ENCODE data around the gene LRRC26. TPM values are rescaled to one million over a fixed set of nuclear protein-coding genes. Genes with fewer than 3 reads are reported as not detected.
"Not testable (repeated sequence)": the region's sequence is repeated elsewhere in the genome, so short reads cannot be mapped to it uniquely, and the experiment has no call there.

LRRC26 gene
- total RNA-seq, 1 donor from 2014 or later: 0.21 TPM

DNA sequence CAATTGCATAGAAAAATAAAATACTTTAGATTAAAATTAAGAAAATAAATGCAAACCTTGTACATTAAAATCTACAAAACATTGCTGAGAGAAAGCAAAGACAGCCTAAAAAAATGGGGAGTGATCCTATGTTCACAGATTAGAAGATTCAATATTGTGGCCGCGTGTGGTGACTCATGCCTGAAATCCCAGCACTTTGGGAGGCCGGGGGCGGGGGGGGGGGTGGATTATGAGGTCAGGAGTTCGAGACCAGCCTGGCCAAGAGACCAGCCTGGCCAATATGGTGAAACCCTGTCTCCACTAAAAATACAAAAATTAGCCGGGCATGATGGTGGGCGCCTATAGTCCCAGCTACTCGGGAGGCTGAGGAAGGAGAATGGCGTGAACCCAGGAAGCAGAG, 34.7 kb downstream of the LRRC26 start:
- DNase-seq (ENCODE audit: low spot score); H3K4me3 Mint-ChIP-seq; H3K9me3 Mint-ChIP-seq; H3K27ac Mint-ChIP-seq; intact Hi-C loops (cut with micrococcal nuclease); H3K36me3 Mint-ChIP-seq (ENCODE audit: low read depth); H3K4me1 Mint-ChIP-seq (ENCODE audit: low read depth): not testable (repeated sequence)
- H3K27me3 Mint-ChIP-seq (ENCODE audit: insufficient read depth): peaks cover 31% of the 10 kb centered on the region

DNA sequence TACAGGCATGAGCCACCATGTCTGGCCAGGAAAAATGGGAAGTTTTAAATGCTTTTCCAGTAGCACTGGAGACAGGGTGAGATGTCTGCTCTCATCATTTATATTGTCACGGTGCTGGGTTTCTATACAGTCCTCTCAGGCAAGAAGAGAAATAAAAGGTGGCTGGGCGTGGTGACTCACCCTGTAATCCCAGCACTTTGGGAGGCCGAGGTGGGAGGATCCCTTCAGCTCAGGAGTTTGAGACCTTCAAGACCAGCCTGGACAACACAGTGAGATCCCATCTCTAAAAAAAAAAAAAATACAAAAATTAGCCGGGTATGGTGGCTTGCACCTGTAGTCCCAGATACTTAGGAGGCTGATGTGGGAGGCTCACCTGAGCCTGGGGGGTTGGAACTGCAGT, 35.7 kb downstream of the LRRC26 start:
- no peak overlapping the region for H3K4me3 Mint-ChIP-seq
- no peaks in the 10 kb centered on the region for H3K4me1 Mint-ChIP-seq (ENCODE audit: low read depth)
- no peaks in the 10 kb centered on the region for H3K9me3 Mint-ChIP-seq
- intact Hi-C loops (cut with micrococcal nuclease): no loop called here
- H3K27ac Mint-ChIP-seq: no peak overlapping the region
- no peak for DNase-seq (ENCODE audit: low spot score)
- peaks cover 26% of the 10 kb centered on the region for H3K27me3 Mint-ChIP-seq (ENCODE audit: insufficient read depth)
- no peaks in the 10 kb centered on the region for H3K36me3 Mint-ChIP-seq (ENCODE audit: low read depth)

DNA sequence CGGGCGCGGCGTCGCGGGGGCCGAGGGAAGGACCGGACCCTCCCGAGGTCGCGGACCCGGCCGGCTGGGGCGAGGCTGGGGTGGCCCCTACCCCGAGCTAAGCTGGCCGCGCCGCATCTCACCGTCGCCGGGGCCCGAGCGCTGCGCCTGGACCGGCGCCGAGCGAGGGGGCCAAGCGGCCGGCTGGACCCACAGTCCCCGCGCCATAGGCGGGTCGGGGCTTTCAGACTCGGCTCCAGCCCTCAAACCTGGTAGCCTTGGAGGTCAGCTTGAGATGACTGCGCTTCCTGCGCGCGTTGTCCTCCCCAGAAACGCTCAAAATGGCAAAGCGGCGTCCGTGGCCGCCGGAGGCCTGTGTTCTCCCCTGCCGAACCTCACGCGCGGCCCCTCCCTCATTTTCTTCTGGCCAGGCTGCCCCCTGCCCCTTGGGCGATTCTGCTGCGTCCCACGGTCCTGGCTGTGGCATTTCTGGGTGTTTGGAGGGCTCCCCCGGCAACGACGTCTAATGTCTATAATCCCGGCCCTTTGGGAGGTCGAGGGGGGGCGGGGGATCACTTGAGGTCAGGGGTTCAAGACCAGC, 39.6 kb downstream of the LRRC26 start:
- intact Hi-C loops (cut with micrococcal nuclease): no loop called here
- Mint-ChIP-seq H3K4me3 (peak overlapping the region; percentile 87), H3K27ac (peak overlapping the region; percentile 83), H3K36me3 (ENCODE audit: low read depth) (peaks cover 10% of the 10 kb centered on the region), H3K9me3 (no peaks in the 10 kb centered on the region), H3K4me1 (ENCODE audit: low read depth) (peaks cover 24% of the 10 kb centered on the region), H3K27me3 (ENCODE audit: insufficient read depth) (peaks cover 10% of the 10 kb centered on the region)
- DNase-seq (ENCODE audit: low spot score): no peak

DNA sequence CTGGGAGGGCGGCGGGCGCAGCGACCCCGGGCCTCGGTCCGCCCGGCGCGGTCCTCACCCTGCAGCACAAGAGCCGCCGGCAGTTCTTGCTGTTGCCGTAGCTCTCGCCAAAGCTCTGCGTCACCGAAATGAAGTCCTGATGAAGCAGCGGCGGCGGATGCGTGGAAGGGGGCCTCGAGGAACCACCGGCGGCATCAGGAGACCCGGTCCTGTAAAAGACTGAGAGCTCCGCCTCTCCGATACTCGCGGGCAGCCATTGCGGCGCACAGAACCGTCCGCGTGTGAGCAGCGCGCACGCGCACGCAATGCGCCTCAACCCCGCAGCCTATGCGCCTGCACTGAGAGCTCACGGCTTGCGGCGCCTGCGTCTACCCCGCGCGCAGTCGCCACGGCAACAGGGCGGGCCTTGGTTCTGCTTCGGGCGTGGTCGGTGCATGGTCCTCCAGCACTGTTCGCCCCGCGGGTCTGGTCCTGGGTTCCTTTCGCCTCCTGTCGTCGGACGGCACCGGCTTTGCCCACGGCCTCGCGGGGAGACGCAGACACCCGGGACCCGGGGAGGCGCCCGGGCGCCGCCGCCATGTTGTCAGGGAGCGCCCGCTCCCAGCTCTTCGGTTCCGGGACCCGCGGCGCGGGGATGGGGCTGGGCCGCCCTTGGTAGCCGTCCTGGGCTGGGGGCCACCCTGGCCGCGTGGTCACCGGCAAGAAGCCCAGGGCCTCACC, 40.2 kb downstream of the LRRC26 start:
- peaks cover 10% of the 10 kb centered on the region for H3K36me3 Mint-ChIP-seq (ENCODE audit: low read depth)
- peak overlapping the region; percentile 79 for H3K27ac Mint-ChIP-seq
- no peaks in the 10 kb centered on the region for H3K9me3 Mint-ChIP-seq
- H3K4me1 Mint-ChIP-seq (ENCODE audit: low read depth): peaks cover 24% of the 10 kb centered on the region
- H3K27me3 Mint-ChIP-seq (ENCODE audit: insufficient read depth): peaks cover 5% of the 10 kb centered on the region
- intact Hi-C loops (cut with micrococcal nuclease): loop anchor here (1.0 to 5.0 kb wide), 7 partner anchors 15 to 94 kb away; partner anchors contain the start of genes ANAPC2, DPP7, MAN1B1 and NPDC1
- peak; percentile 91 for DNase-seq (ENCODE audit: low spot score)
- H3K4me3 Mint-ChIP-seq: peak overlapping the region; percentile 90

DNA sequence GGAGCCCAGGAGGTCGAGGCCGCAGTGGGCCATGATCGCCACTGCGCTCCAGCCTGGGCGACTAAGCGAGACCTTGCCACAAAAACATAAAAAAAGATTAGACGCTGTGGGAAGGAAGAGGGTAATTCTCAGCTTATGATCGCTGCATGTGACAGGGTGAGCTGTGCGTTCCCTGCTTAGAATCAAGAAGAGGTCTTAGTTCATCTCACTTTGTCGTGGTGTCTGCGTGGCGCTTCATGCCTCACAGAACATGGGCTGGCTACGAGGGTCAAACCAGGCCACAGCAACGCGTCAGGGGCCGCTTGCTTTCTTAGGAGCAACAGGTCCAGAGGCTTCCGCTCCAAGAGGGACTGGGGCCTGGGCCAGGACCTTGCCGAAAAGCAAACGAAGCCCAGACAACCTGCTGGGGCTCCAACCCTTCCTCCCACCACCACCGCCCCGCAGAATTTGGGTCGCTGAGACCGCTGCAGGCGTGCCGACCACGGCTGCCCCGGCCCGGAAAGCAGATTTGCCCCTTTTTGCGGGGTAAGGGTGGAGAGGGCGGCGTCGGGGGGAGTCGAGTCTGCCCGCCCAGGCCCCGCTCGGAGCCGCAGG, 40.9 kb downstream of the LRRC26 start:
- Mint-ChIP-seq H3K36me3 (ENCODE audit: low read depth) (peaks cover 10% of the 10 kb centered on the region), H3K4me3 (peak overlapping the region; percentile 90), H3K9me3 (no peaks in the 10 kb centered on the region), H3K27ac (peak overlapping the region; percentile 92), H3K4me1 (ENCODE audit: low read depth) (peaks cover 24% of the 10 kb centered on the region), H3K27me3 (ENCODE audit: insufficient read depth) (no peaks in the 10 kb centered on the region)
- no peak for DNase-seq (ENCODE audit: low spot score)
- intact Hi-C loops (cut with micrococcal nuclease): loop anchor here (1.0 to 5.0 kb wide), 7 partner anchors 14 to 94 kb away; partner anchors contain the start of genes ANAPC2, DPP7, MAN1B1 and NPDC1

DNA sequence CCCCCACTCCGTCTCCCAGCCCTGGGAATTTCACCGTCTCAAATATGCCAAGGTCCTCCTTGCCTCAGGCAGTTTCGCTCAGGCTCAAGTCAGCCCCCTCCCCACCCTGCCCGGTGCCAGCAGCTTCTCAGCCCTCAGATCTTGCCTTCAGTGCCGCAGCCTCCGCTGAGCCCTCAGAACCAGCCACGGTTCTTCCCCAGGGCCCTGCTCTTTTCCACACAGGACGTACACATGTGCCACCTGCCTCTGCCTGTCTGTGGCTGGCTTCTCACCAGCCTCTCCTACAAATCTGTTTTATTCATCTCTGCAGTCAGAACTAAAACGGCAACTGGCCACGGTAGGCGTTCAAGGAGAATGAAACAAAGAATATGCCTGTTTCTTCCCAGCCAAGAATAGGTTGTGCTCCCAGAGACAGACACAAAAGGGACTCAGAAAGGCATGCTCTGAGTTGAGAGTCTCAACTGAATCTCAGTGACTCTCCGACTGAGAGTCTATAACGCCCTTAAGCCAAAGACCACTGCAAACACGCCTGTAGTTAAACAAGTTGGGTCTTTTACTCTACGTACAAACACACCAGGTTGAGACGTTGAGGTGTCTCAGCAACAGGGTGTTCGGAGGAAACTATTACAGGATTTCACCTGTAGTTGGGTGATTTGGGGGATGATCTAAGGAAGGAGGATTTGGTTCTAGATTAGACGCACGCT, 41.5 kb downstream of the LRRC26 start:
- Mint-ChIP-seq H3K4me3 (peak overlapping the region; percentile 90), H3K27ac (peak overlapping the region; percentile 92)

DNA sequence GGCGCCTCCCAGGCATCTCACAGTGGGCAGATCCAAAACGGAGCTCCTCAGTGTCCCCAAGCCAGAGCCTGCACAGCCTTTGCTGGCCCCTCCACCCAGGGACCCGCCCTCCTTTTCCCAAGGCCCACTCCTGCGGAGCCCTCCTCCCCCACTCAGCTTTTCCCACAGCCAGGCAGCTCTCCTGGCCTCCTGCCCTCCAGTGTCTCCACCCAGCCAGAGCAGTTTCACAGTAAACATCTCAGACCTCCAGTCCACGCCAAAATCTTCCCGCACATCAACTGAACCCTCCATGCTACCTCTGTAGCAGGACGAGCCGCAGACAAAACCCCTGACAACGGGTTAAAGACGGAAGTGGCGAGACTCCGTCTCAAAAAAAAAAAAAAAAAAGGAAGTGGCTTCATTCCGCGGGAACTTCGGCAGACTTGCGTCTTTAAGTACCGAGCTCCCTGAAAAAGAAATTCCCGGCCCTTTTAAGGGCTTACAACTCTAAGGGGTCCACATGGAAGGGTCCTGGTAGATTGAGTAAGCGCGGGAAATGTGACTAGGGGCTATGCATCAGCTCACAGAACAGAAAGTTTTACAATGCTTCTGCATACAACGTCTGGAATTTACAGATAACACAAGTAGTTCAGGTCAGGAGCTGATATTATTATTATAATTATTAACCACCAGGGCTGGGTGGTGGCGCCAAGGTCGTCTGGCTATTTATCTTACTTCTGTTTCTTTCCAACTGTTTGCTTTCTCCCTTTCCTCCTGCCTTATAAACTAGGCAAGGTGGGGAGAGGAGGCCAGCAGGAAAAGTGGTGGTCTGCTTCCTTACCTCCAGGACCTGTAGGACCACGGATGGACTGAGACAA, 42.3 kb downstream of the LRRC26 start:
- intact Hi-C loops (cut with micrococcal nuclease): loop anchor here (2.0 to 5.0 kb wide), 4 partner anchors 13 to 80 kb away; partner anchors contain the start of genes DPP7, MAN1B1 and NPDC1
- Mint-ChIP-seq H3K27me3 (ENCODE audit: insufficient read depth) (no peaks in the 10 kb centered on the region), H3K27ac (peak overlapping the region; percentile 92), H3K4me1 (ENCODE audit: low read depth) (peaks cover 24% of the 10 kb centered on the region), H3K9me3 (no peaks in the 10 kb centered on the region), H3K4me3 (peak overlapping the region; percentile 90), H3K36me3 (ENCODE audit: low read depth) (peaks cover 10% of the 10 kb centered on the region)
- peak; percentile 42 for DNase-seq (ENCODE audit: low spot score)

More for the DNA sequence above, 41.5 kb downstream of the LRRC26 start:
- H3K36me3 Mint-ChIP-seq (ENCODE audit: low read depth): peaks cover 10% of the 10 kb centered on the region
- intact Hi-C loops (cut with micrococcal nuclease): loop anchor here (2.0 to 5.0 kb wide), 4 partner anchors 14 to 81 kb away; partner anchors contain the start of genes DPP7, MAN1B1 and NPDC1
- peaks cover 24% of the 10 kb centered on the region for H3K4me1 Mint-ChIP-seq (ENCODE audit: low read depth)
- no peaks in the 10 kb centered on the region for H3K9me3 Mint-ChIP-seq
- no peaks in the 10 kb centered on the region for H3K27me3 Mint-ChIP-seq (ENCODE audit: insufficient read depth)
- no peak for DNase-seq (ENCODE audit: low spot score)

DNA sequence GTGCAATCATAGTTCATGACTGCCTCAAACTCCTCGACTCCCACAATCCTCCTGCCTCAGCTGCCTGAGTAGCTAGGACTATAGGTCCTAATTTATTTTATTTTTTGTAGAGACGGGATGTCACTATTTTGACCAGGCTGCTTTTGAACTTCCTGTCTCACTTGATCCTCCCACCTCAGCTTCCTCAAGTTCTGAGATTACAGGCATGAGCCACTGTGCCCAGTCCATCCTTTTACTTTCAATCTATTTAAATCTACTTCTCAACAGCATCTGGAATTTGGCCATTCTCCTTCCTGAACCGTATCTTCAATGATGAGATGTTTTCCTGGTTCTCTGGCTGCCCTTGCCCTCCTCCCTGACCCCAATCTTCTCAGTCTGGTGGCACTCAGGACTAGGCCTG, 43.1 kb downstream of the LRRC26 start:
- Mint-ChIP-seq H3K36me3 (ENCODE audit: low read depth) (peaks cover 10% of the 10 kb centered on the region), H3K27me3 (ENCODE audit: insufficient read depth) (no peaks in the 10 kb centered on the region), H3K4me3 (peak overlapping the region; percentile 90), H3K4me1 (ENCODE audit: low read depth) (peaks cover 24% of the 10 kb centered on the region), H3K9me3 (no peaks in the 10 kb centered on the region), H3K27ac (peak overlapping the region; percentile 88)
- intact Hi-C loops (cut with micrococcal nuclease): loop anchor here (5.0 kb wide), 2 partner anchors 36 to 79 kb away; partner anchors contain the start of gene NPDC1
- no peak for DNase-seq (ENCODE audit: low spot score)

DNA sequence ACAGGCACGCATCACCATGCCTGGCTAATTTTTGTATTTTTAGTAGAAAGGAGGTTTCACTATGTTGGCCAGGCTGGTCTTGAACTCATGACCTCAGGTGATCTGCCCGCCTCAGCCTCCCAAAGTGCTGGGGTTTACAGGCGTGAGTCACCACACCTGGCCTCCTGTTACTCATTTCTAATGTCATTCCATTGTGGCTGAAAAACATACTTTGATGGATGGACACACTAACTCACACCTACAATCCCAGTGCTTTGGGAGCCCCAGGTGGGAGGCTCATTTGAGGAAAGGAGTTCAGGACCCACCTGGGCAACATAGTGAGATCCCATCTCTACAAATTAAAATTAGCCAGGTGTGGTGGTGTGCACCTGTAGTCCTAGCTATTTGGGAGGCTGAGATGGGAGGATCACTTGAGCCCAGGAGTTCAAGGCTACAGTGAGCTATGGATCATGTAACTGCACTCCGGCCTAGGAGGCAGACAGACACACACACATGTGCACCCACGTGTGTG, 45.8 kb downstream of the LRRC26 start:
- DNase-seq (ENCODE audit: low spot score); H3K27ac Mint-ChIP-seq; intact Hi-C loops (cut with micrococcal nuclease); H3K4me3 Mint-ChIP-seq; H3K9me3 Mint-ChIP-seq; H3K27me3 Mint-ChIP-seq (ENCODE audit: insufficient read depth): not testable (repeated sequence)
- H3K4me1 Mint-ChIP-seq (ENCODE audit: low read depth): peaks cover 30% of the 10 kb centered on the region
- H3K36me3 Mint-ChIP-seq (ENCODE audit: low read depth): peaks cover 10% of the 10 kb centered on the region

DNA sequence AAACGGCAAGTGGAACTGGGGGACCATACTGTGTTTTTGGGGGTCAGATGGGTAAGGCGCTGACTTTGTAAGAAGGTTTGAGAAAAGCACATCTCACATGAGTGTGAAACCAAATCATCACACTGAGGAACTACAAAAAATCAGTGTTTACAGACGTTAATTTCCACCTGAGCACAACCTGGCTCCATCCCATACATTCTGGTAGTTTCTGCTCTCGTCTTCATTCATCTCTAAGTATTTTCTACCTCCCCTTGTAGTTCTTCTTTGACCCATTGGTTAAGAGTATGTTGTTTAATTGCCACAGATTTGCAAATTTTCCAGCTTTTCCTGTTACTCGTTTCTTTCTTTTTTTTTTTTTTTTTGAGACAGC, 46.4 kb downstream of the LRRC26 start:
- no peak overlapping the region for H3K4me3 Mint-ChIP-seq
- H3K27ac Mint-ChIP-seq: no peak overlapping the region
- no peaks in the 10 kb centered on the region for H3K9me3 Mint-ChIP-seq
- peaks cover 30% of the 10 kb centered on the region for H3K4me1 Mint-ChIP-seq (ENCODE audit: low read depth)
- no peak for DNase-seq (ENCODE audit: low spot score)
- H3K36me3 Mint-ChIP-seq (ENCODE audit: low read depth): peaks cover 8% of the 10 kb centered on the region
- no peaks in the 10 kb centered on the region for H3K27me3 Mint-ChIP-seq (ENCODE audit: insufficient read depth)
- intact Hi-C loops (cut with micrococcal nuclease): no loop called here

DNA sequence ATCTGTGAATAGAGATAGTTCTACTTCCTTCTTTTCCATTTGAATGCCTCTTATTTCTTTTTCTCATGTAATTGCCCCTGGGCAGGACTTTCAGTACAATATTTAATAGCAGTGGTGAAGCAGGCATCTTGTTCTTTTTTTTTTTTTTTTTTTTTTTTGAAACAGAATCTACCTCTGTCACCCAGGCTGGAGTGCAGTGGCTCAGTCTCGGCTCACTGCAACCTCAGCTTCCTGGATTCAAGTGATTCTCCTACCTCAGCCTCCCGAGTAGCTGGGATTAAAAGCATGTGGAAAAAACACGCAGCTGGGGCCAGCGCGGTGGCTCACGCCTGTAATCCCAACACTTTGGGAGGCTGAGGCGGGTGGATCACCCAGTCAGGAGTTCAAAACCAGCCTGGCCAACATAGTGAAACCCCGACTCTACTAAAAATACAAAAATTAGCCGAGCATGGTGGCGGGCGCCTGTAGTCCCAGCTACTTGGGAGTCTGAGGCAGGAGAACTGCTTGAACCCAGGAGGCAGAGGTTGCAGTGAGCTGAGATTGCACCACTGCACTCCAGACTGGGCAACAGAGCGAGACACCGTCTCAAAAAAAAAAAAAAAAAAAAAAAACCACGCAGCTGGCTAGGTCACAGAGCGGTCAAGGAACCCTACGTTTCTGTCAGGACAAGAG, 46.9 kb downstream of the LRRC26 start:
- H3K36me3 Mint-ChIP-seq (ENCODE audit: low read depth); H3K27me3 Mint-ChIP-seq (ENCODE audit: insufficient read depth); DNase-seq (ENCODE audit: low spot score); H3K9me3 Mint-ChIP-seq; H3K27ac Mint-ChIP-seq; H3K4me3 Mint-ChIP-seq; intact Hi-C loops (cut with micrococcal nuclease): not testable (repeated sequence)
- peaks cover 25% of the 10 kb centered on the region for H3K4me1 Mint-ChIP-seq (ENCODE audit: low read depth)
